HepG2 (cell line): ENCODE results near the gene NFE2L2. TPM values are rescaled to one million over a fixed set of nuclear protein-coding genes. Genes with fewer than 3 reads are reported as not detected.
A peak's percentile ranks its signal among the peaks of the same experiment; 100 is the strongest.

Source experiments
- CEBPB ChIP-seq: IDR thresholded peaks from 2 replicates; pipeline ENCODE4 v1.6.1; 2011; ENCODE audit warnings: low read depth, low read length, improper control_type of control experiment, borderline replicate concordance
- CREB1 ChIP-seq, 2 experiments: fragments of 450-650 bp in 1 of 2; IDR thresholded peaks; 2 replicates each; pipeline ENCODE4 v1.6.1; 2016 to 2017; ENCODE audit warnings: control low read depth in 1 of 2, mild to moderate bottlenecking in 1 of 2, missing compliant biosample characterization in 1 of 2, missing genetic modification characterization in 1 of 2
- KLF9 ChIP-seq: IDR thresholded peaks from 2 replicates; pipeline ENCODE4 v1.6.1; 2016; ENCODE audit warnings: low read depth
- NRL ChIP-seq: sonication (generic); formaldehyde crosslinking; IDR thresholded peaks from 2 replicates; pipeline ENCODE4 v1.5.0; 2020; ENCODE audit warnings: missing genetic modification reagents, mild to moderate bottlenecking, moderate library complexity, borderline replicate concordance
- SAFB2 ChIP-seq: sonication (generic); formaldehyde crosslinking; IDR thresholded peaks from 2 replicates; pipeline ENCODE4 v1.5.1; 2020; ENCODE audit warnings: missing genetic modification reagents, low read depth, mild to moderate bottlenecking, borderline replicate concordance
- SP2 ChIP-seq: sonication (generic); formaldehyde crosslinking; IDR thresholded peaks from 2 replicates; pipeline ENCODE4 v1.5.1; 2020; ENCODE audit warnings: mild to moderate bottlenecking, missing genetic modification reagents
- ZBTB20 ChIP-seq: sonication (generic); formaldehyde crosslinking; IDR thresholded peaks from 2 replicates; pipeline ENCODE4 v1.8.1; 2023; ENCODE audit warnings: missing genetic modification reagents, low read depth, mild to moderate bottlenecking, borderline replicate concordance
- ZKSCAN5 ChIP-seq: sonication (generic); formaldehyde crosslinking; IDR thresholded peaks from 2 replicates; pipeline ENCODE4 v1.5.1; 2020; ENCODE audit warnings: mild to moderate bottlenecking, missing genetic modification reagents
- ZNF354B ChIP-seq: sonication (generic); formaldehyde crosslinking; IDR thresholded peaks from 2 replicates; pipeline ENCODE4 v1.8.0; 2022; ENCODE audit warnings: mild to moderate bottlenecking, missing genetic modification reagents
- ZNF605 ChIP-seq: sonication (generic); formaldehyde crosslinking; IDR thresholded peaks from 2 replicates; pipeline ENCODE4 v1.8.0; 2022; ENCODE audit warnings: mild to moderate bottlenecking, missing genetic modification reagents
- ZNF781 ChIP-seq: sonication (generic); formaldehyde crosslinking; IDR thresholded peaks from 2 replicates; pipeline ENCODE4 v1.5.1; 2020; ENCODE audit warnings: borderline replicate concordance, mild to moderate bottlenecking, missing genetic modification reagents; ENCODE audit errors: not compliant biosample characterization
- polyA plus RNA-seq, 8 experiments: library from polyadenylated mRNA; depleted of rRNA in 3 of 8; stranded (reverse) in 7 of 8; unstranded in 1 of 8; fragments of >200 nt; fragmentation: Illumina TruSeq in 4 of 8; extraction: Trizol in 4 of 8; gene quantifications; 2 replicates each; pipeline versions ENCODE4 v1.2.1 to v1.2.3, GENCODE V29; 2011 to 2016; ENCODE audit warnings: low read depth in 4 of 8, missing spikeins in 1 of 8, mixed read lengths in 1 of 8; ENCODE audit not compliant: insufficient read depth in 1 of 8
- total RNA-seq, 5 experiments: library from RNA; depleted of rRNA; stranded (reverse); fragments of >200 nt; fragmentation: Illumina TruSeq; extraction: Trizol; gene quantifications; 2 replicates each; pipeline ENCODE4 v1.2.3, GENCODE V29; 2016; ENCODE audit warnings: low read depth in 1 of 5
- TF ChIP-seq, protein P1 (sequence below): sonication (generic); formaldehyde crosslinking; IDR thresholded peaks from 2 replicates; pipeline ENCODE4 v1.4.0; 2020; ENCODE audit warnings: missing genetic modification reagents, borderline replicate concordance
- TF ChIP-seq, protein P2 (sequence below): sonication (generic); formaldehyde crosslinking; IDR thresholded peaks from 2 replicates; pipeline ENCODE4 v1.4.0; 2020; ENCODE audit warnings: mild to moderate bottlenecking, missing genetic modification reagents
- TF ChIP-seq, protein P3 (sequence below): sonication (generic); formaldehyde crosslinking; IDR thresholded peaks from 2 replicates; pipeline ENCODE4 v1.5.0; 2020; ENCODE audit warnings: missing genetic modification reagents
- TF ChIP-seq, protein P4 (sequence below): sonication (generic); formaldehyde crosslinking; IDR thresholded peaks from 2 replicates; pipeline ENCODE4 v1.5.1; 2020; ENCODE audit warnings: mild to moderate bottlenecking, moderate library complexity, missing genetic modification reagents
- TF ChIP-seq, protein P5 (sequence below): sonication (generic); formaldehyde crosslinking; IDR thresholded peaks from 2 replicates; pipeline ENCODE4 v1.4.0; 2020; ENCODE audit warnings: mild to moderate bottlenecking, missing genetic modification reagents
- TF ChIP-seq, protein P6 (sequence below): sonication (generic); formaldehyde crosslinking; IDR thresholded peaks from 2 replicates; pipeline ENCODE4 v1.4.0; 2020; ENCODE audit warnings: mild to moderate bottlenecking, low read depth, missing genetic modification reagents

The NFE2L2 gene
- total and polyA plus RNA-seq, 2 of the 13 experiments (the other 11 are each of a cell fraction or from before 2014, with no cell fraction given), result 84.6 to 215 TPM

DNA sequence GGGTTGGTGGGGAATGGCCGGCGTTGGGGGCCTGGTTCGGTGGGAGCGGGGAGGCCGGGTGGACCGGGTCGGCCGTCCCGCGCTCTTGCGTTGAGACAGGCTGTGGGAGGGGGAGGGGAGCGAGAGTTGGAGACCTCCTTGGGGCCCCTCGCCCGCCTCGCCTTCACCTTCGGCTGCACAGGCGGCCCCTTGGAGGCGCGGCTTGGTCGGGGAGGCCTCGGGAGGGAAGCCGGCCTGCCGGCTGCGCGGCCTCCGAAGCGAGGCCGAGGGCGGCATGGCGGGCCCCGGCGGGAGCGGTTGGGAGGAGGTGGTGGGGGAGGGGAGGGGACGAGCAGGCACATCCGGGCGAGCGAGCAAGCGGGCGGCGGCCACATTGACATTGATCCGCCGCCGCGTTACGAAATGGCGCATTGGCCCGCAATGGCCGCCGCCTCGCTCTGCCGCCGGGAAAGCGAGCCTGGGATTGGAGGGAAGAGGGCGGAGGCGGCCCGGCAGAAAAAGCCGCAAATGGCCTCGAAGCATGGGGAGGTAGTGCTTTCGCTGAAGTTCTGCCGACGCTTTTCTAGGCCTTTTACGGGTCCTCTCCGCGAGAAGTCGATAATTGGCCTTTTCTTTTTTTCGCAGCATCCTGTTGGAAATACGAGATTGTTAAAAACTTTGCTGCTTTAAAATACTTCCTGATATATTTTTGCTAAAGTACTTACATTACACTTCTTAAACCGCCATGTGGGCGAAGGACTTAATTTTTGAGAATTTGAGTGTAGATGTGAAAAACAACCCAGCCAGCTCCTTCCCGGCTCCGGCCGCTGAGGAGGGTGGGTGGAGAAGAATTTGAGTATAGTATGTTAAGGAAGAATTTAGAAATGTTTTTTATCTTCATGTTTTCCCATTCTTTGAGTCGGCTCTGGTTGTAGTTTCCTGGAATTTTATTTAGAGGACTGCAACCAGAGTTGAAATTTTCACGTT is 51.4 kb downstream of the NFE2L2 start (continued):
- TF ChIP-seq ZNF781 (CRISPR knock-in tag) (peak; percentile 75), ZBTB20 (peak; percentile 65; the same call in 1 of the 2 replicates), ZNF605 (CRISPR knock-in tag) (no peak), ZNF354B (no peak), SAFB2 (no peak), KLF9 (CRISPR knock-in tag) (no peak), NRL (CRISPR knock-in tag) (no peak), CREB1 (IDR thresholded peaks at IDR 0.05) (no peak), CREB1 (CRISPR knock-in tag; IDR thresholded peaks at IDR 0.05) (no peak), CEBPB (peak; percentile 93), SP2 (peak; percentile 51; the same call in 1 of the 2 replicates), ZKSCAN5 (CRISPR knock-in tag) (no peak)
- TF ChIP-seq, protein P1, sequence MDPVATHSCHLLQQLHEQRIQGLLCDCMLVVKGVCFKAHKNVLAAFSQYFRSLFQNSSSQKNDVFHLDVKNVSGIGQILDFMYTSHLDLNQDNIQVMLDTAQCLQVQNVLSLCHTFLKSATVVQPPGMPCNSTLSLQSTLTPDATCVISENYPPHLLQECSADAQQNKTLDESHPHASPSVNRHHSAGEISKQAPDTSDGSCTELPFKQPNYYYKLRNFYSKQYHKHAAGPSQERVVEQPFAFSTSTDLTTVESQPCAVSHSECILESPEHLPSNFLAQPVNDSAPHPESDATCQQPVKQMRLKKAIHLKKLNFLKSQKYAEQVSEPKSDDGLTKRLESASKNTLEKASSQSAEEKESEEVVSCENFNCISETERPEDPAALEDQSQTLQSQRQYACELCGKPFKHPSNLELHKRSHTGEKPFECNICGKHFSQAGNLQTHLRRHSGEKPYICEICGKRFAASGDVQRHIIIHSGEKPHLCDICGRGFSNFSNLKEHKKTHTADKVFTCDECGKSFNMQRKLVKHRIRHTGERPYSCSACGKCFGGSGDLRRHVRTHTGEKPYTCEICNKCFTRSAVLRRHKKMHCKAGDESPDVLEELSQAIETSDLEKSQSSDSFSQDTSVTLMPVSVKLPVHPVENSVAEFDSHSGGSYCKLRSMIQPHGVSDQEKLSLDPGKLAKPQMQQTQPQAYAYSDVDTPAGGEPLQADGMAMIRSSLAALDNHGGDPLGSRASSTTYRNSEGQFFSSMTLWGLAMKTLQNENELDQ, result peak; percentile 72; the same call in 1 of the 2 replicates
- TF ChIP-seq, protein P2, sequence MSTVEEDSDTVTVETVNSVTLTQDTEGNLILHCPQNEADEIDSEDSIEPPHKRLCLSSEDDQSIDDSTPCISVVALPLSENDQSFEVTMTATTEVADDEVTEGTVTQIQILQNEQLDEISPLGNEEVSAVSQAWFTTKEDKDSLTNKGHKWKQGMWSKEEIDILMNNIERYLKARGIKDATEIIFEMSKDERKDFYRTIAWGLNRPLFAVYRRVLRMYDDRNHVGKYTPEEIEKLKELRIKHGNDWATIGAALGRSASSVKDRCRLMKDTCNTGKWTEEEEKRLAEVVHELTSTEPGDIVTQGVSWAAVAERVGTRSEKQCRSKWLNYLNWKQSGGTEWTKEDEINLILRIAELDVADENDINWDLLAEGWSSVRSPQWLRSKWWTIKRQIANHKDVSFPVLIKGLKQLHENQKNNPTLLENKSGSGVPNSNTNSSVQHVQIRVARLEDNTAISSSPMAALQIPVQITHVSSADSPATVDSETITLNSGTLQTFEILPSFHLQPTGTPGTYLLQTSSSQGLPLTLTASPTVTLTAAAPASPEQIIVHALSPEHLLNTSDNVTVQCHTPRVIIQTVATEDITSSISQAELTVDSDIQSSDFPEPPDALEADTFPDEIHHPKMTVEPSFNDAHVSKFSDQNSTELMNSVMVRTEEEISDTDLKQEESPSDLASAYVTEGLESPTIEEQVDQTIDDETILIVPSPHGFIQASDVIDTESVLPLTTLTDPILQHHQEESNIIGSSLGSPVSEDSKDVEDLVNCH (CRISPR knock-in tag), result no peak
- TF ChIP-seq, protein P3, sequence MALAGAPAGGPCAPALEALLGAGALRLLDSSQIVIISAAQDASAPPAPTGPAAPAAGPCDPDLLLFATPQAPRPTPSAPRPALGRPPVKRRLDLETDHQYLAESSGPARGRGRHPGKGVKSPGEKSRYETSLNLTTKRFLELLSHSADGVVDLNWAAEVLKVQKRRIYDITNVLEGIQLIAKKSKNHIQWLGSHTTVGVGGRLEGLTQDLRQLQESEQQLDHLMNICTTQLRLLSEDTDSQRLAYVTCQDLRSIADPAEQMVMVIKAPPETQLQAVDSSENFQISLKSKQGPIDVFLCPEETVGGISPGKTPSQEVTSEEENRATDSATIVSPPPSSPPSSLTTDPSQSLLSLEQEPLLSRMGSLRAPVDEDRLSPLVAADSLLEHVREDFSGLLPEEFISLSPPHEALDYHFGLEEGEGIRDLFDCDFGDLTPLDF (CRISPR knock-in tag), result no peak; the same call in 1 of the 2 replicates
- TF ChIP-seq, protein P4, sequence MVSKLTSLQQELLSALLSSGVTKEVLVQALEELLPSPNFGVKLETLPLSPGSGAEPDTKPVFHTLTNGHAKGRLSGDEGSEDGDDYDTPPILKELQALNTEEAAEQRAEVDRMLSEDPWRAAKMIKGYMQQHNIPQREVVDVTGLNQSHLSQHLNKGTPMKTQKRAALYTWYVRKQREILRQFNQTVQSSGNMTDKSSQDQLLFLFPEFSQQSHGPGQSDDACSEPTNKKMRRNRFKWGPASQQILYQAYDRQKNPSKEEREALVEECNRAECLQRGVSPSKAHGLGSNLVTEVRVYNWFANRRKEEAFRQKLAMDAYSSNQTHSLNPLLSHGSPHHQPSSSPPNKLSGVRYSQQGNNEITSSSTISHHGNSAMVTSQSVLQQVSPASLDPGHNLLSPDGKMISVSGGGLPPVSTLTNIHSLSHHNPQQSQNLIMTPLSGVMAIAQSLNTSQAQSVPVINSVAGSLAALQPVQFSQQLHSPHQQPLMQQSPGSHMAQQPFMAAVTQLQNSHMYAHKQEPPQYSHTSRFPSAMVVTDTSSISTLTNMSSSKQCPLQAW, result peak; percentile 51; the same call in 1 of the 2 replicates
- TF ChIP-seq, protein P5, sequence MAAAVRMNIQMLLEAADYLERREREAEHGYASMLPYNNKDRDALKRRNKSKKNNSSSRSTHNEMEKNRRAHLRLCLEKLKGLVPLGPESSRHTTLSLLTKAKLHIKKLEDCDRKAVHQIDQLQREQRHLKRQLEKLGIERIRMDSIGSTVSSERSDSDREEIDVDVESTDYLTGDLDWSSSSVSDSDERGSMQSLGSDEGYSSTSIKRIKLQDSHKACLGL (CRISPR knock-in tag), result no peak
- TF ChIP-seq, protein P6, sequence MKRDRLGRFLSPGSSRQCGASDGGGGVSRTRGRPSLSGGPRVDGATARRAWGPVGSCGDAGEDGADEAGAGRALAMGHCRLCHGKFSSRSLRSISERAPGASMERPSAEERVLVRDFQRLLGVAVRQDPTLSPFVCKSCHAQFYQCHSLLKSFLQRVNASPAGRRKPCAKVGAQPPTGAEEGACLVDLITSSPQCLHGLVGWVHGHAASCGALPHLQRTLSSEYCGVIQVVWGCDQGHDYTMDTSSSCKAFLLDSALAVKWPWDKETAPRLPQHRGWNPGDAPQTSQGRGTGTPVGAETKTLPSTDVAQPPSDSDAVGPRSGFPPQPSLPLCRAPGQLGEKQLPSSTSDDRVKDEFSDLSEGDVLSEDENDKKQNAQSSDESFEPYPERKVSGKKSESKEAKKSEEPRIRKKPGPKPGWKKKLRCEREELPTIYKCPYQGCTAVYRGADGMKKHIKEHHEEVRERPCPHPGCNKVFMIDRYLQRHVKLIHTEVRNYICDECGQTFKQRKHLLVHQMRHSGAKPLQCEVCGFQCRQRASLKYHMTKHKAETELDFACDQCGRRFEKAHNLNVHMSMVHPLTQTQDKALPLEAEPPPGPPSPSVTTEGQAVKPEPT (CRISPR knock-in tag), result no peak
